Hepatic stellate cell (primary cell): Measurements from ENCODE around the gene BMERB1.

Experiments used
- DNase-seq: peaks from one replicate; pipeline ENCODE4 v3.0.0; 2011; ENCODE audit warnings: low spot score

BMERB1 gene

DNA sequence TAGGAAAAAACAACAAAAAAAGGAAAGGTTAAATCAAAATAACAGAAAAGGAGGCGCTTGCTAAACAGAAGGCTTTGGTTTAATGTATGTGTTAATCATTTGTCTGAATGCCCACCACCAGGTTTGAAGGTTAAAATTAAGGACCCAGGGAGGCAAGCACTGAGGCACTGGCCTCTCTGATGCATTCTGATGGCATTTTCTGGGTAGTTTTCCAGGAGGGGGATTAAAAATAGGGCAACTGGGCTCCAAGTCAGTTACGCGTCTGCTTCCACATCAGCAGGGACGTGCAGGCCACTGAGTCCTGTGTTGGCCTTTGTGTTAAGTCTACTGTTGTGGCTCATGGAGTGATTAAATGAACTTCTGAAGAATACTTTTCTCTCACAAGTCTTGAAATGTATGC lies 181.6 kb downstream of the BMERB1 start:
- DNase-seq, result no peak

DNA sequence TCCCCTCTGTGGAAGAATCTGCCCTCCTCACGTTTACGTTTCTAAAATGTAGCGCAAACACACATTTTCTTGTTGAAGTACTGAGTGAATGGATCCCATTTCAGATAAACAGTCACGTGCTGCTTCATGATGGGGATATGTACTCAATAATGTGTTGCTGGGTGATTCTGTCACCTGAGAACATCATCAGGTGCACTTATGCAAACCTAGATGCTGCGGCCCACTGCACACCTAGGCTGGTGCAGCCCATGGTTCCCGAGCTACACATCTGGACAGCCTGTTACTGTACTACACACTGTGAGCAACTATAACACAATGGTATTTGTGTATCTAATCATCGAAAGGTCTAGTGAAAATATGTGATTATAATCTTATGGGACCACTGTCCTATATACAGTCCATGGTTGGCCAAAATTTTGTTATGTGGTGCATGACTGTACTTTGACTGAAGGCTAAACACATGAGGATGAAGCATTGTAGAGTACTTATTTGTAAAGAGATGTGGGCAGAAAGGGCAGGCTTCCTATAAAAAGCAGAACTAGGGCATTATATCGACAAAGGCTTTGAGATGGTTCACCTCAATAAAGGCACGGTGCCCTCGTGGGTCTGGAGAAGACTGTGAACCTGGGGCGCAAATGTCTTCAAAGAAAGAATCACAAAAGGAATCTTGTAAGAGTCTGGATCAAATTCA lies 182.2 kb downstream of the BMERB1 start:
- DNase-seq, result no peak

DNA sequence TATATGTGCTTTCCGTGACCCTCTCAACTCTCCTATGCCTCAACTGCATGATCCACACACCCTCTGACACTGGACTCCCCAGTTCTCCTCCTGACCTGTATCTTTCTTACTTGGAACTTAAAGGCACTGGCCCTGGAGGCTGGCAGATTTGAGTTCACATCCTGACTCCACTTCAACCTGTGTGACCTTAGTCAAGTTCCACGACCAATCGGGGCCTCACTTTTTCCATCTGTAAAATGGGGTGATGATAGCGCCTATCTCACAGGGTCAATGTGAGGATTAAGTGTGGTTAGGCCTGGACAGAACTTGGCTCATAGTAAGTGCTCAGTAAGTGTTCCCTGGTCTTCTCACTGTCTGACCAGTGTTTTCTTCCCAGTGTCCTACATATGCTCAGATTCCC lies 183.5 kb downstream of the BMERB1 start:
- DNase-seq, result no peak

DNA sequence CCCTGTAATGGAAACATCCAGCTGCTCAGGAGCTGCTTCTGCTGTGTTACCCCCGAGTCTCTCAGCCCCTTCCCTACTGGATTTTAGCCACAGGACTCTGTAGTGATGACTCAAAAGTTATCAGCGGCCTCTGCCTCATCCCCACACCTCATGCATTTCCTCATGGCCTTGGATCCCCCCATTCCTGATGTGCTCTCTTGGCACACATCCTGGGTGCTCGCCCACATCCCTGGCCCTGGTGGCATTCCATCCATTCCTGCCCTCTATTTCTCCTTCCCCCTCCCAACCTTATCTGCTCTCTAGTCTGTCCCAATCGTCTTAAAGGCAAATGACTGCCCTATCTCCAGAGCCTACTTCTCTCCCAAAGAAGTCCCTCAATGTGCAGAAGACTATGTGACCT lies 184.0 kb downstream of the BMERB1 start:
- DNase-seq, result peak; percentile 44

DNA sequence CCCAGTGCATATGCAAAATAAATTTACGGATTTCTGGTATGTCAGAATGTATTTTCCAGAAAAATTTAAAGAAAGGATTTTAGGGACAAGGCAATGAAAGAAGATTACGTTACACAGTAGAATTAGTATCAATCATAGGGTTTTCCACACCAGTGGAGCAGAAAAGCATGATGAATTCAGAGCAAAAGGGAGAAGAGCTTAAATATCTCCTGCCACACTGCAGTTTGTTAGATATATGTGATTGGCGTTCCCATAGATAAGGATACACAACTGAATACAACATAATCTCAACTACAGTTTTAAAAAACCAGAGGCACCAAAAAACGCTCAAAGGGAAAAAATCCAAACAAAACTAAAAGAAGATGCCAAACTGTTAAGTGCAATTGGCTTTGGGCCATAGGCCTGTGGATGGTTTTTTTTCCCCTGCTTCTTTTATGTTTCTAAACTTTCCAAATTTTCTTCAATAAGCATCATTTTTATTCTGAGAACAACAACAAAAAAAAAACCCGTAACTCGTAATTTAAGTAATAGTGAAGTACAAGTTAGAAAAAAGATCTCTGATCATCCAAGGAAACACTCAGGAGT lies 186.3 kb downstream of the BMERB1 start:
- DNase-seq, result no peak

DNA sequence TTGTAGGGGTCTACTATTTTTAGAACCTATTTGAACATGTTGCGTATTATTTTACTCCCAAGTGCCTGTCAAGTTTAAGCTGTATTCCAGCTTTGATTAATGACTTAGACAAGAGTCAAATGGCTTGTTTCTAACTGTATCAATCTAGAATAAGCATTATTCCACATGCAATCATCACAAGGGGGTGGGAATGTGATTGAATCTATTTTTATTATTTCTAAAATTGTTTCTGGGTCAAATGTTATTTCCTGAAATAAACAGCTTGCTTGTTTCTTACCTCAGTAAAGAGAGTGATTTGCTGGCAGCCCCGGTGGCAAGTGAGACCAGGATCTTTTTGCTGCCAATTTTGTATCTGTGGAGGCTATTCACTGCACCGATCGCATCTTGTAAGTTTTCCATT lies 187.1 kb downstream of the BMERB1 start:
- DNase-seq, result no peak

DNA sequence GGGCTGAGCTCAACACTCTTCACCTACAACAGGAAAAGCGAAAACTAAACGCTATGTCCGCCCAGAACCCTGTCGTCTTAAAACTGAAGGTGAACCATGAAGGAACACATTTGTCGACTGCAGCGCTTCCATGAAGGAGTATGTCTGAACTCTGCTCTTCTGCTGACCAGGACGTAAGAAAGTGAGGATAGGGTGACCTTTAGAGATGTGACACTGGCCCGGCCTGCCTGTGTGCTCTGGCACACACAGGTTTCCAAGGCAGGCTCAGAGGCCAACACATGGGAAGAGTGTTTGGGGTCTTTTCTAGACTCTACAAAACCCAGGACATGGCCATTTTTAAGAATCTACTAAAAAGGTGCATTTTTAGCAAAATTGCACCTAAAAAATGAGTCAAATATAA lies 187.5 kb downstream of the BMERB1 start:
- no peak for DNase-seq

DNA sequence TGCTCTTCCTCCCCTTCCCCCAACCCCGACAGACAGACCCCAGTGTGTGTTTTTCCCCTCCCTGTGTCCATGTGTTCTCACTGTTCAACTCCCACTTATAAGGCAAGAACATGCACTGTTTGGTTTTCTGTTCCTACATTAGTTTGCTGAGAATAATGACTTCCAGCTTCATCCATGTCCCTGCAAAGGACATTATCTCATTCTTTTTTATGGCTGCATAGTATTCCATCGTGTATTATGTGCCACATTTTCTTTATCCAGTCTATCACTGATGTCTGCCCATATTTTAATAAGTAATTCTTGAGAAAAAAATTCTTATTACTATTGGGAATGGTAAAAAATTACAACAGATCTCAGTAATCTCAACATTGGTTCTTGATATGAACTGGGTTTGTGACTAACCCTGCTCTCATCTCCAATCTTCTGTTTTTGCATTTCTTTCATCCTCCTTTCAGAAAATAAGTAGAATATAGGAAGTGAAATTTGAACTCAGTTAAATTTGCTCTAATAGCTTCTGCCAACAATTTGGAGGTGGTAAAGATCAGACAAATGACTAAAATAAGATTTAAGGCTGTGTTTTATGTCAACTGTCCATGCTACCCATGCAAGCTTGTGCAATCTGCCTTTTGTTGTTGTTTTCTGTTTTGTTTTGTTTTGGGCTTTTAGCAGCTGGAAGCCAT lies 197.5 kb downstream of the BMERB1 start:
- DNase-seq, result no peak

DNA sequence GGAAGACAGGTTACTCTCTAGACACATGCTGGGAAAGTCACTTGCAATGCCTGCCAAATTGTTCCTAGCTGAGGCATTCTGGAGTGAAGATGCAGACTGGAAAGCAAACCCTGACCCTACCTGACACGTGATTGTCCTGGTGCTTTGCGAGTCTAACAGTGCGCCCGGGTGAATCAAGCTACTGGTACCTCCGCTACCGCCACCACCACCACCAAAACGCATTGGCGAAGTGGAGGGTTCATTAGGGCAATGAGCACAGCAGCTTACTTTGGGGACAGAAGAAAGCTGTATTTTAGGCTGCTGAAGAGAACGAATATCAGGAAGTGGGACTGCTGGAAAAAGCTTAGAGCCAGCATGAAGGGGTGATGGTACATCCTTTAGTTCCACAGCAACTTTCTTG lies 201.5 kb downstream of the BMERB1 start:
- no peak for DNase-seq

DNA sequence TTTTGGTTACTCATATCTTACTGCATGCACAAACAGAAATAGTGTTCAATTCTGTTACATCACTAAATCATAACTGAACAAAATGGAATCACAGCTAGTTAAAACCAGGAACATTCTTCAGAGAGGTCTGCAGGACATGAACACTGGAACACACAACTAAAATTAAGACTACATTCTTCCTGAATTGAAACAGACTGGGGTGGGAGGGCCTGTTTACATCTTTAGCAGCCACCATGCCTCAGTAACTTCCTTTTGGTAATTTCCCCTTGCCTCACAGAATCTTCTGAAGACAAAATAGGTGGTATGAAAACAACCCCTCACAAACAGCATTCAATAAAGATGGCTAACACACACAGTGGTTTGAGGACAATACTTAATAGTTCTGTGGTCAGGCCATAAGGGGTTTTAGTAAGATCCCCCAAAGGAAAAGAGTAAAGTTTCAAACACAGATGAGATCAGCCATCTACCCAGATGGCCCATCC lies 202.0 kb downstream of the BMERB1 start:
- DNase-seq, result no peak
